ENCODE measurements around the gene NEBL. TPM values are rescaled to one million over a fixed set of nuclear protein-coding genes. Genes with fewer than 3 reads are reported as not detected.

The NEBL gene
- total RNA-seq, 1 experiment from 2014 or later, result 55.2 TPM

- Histone ChIP-seq H3K4me3 (ENCODE audit: low read depth, low read length) (no peak overlapping the region), H3K27me3 (replicated peaks; ENCODE audit: control insufficient read depth, insufficient read depth, low read length) (no peaks in the 10 kb centered on the region), H3K4me1 (no peaks in the 10 kb centered on the region), H3K9me3 (no peaks in the 10 kb centered on the region), H3K36me3 (ENCODE audit: control insufficient read depth, insufficient read depth, low read length) (no peaks in the 10 kb centered on the region)
- intact Hi-C loops (cut with micrococcal nuclease; ENCODE audit: unreplicated experiment), result no loop called here
- DNase-seq, result no peak
- H3K9me3 Mint-ChIP-seq (ENCODE audit: unreplicated experiment), result no peaks in the 10 kb centered on the region
- TF ChIP-seq CTCF (IDR thresholded peaks at IDR 0.05; ENCODE audit: insufficient read depth in 1 of 2, low read depth in 1 of 2, low read length in 1 of 2, severe bottlenecking in 1 of 2, unreplicated experiment in 1 of 2), result no peak
- POLR2A ChIA-PET, result no interaction called here
- H3K36me3 Mint-ChIP-seq (ENCODE audit: insufficient read depth, unreplicated experiment), result no peaks in the 10 kb centered on the region
- no TSS peak for BruUV-seq (replicated peaks)
- peaks cover 17% of the 10 kb centered on the region for H3K27me3 Mint-ChIP-seq (ENCODE audit: insufficient read depth, unreplicated experiment)
- H3K4me1 Mint-ChIP-seq (ENCODE audit: low read depth, unreplicated experiment), result no peaks in the 10 kb centered on the region
- H3K27ac Mint-ChIP-seq (ENCODE audit: unreplicated experiment), result no peak overlapping the region
- no peak overlapping the region for H3K4me3 Mint-ChIP-seq (ENCODE audit: unreplicated experiment)
- CTCF ChIA-PET, result no interaction called here
Measured at GRCh38 chr10:20740120-20740519, 157.0 kb downstream of the NEBL start.

- Mint-ChIP-seq H3K27me3 (ENCODE audit: insufficient read depth, unreplicated experiment) (peaks cover 14% of the 10 kb centered on the region), H3K9me3 (ENCODE audit: unreplicated experiment) (no peaks in the 10 kb centered on the region), H3K4me1 (ENCODE audit: low read depth, unreplicated experiment) (no peaks in the 10 kb centered on the region), H3K4me3 (ENCODE audit: unreplicated experiment) (no peak overlapping the region), H3K36me3 (ENCODE audit: insufficient read depth, unreplicated experiment) (no peaks in the 10 kb centered on the region), H3K27ac (ENCODE audit: unreplicated experiment) (no peak overlapping the region)
- no peaks in the 10 kb centered on the region for H3K9me3 ChIP-seq
- no peaks in the 10 kb centered on the region for H3K27me3 ChIP-seq (replicated peaks; ENCODE audit: control insufficient read depth, insufficient read depth, low read length)
- intact Hi-C loops (cut with micrococcal nuclease; ENCODE audit: unreplicated experiment), result no loop called here
- ChIA-PET POLR2A (no interaction called here), CTCF (no interaction called here)
- no peak for DNase-seq
- no peak overlapping the region for H3K4me3 ChIP-seq (ENCODE audit: low read depth, low read length)
- H3K36me3 ChIP-seq (ENCODE audit: control insufficient read depth, insufficient read depth, low read length), result no peaks in the 10 kb centered on the region
- no peak for TF ChIP-seq CTCF (IDR thresholded peaks at IDR 0.05; ENCODE audit: insufficient read depth in 1 of 2, low read depth in 1 of 2, low read length in 1 of 2, severe bottlenecking in 1 of 2, unreplicated experiment in 1 of 2)
- no peaks in the 10 kb centered on the region for H3K4me1 ChIP-seq
- BruUV-seq (replicated peaks), result no TSS peak
Measured at GRCh38 chr10:20737107-20737506, 160.0 kb downstream of the NEBL start.

Measured in Caco-2 (cell line).